HG02884 (cell line): ENCODE data around the gene APLP2.
"Not testable (repeated sequence)": the region's sequence is repeated elsewhere in the genome, so short reads cannot be mapped to it uniquely, and the experiment has no call there.

Experiments
- ATAC-seq: cut with Tn5 transposase; IDR thresholded peaks from one replicate; pipeline ENCODE4 v1.9.1; 2021; ENCODE audit warnings: mild to moderate bottlenecking, moderate library complexity; ENCODE audit not compliant: unreplicated experiment

The APLP2 gene

GRCh38 chr11:130088919-130089673 lies 19.4 kb downstream of the APLP2 start:
- ATAC-seq, result no peak

- no peak for ATAC-seq
These were observed 20.0 kb downstream of the APLP2 start for GRCh38 chr11:130089674-130090073.

- not testable (repeated sequence) for ATAC-seq
These were observed 20.8 kb downstream of the APLP2 start for GRCh38 chr11:130090517-130090916.

- not testable (repeated sequence) for ATAC-seq
These were observed 21.5 kb downstream of the APLP2 start for GRCh38 chr11:130091169-130091568.

- no peak for ATAC-seq
These were observed 23.0 kb downstream of the APLP2 start for GRCh38 chr11:130092661-130093060.

GRCh38 chr11:130094614-130095013 lies 24.9 kb downstream of the APLP2 start:
- ATAC-seq, result no peak

- no peak for ATAC-seq
These were observed 25.6 kb downstream of the APLP2 start for GRCh38 chr11:130095326-130095725.

GRCh38 chr11:130096042-130096441 lies 26.3 kb downstream of the APLP2 start:
- ATAC-seq, result no peak

GRCh38 chr11:130096823-130097222 lies 27.1 kb downstream of the APLP2 start:
- no peak for ATAC-seq

- ATAC-seq, result no peak
These were observed 27.6 kb downstream of the APLP2 start for GRCh38 chr11:130097285-130097684.

- no peak for ATAC-seq
These were observed 29.7 kb downstream of the APLP2 start for GRCh38 chr11:130099356-130099755.

GRCh38 chr11:130100381-130101095 lies 30.8 kb downstream of the APLP2 start:
- no peak for ATAC-seq

- no peak for ATAC-seq
These were observed 32.0 kb downstream of the APLP2 start for GRCh38 chr11:130101661-130102060.

GRCh38 chr11:130102301-130103249 lies 32.9 kb downstream of the APLP2 start:
- ATAC-seq, result no peak

- ATAC-seq, result no peak
These were observed 33.7 kb downstream of the APLP2 start for GRCh38 chr11:130103296-130103814.

- no peak for ATAC-seq
These were observed 36.7 kb downstream of the APLP2 start for GRCh38 chr11:130106381-130106780.

GRCh38 chr11:130108671-130109070 lies 39.0 kb downstream of the APLP2 start:
- ATAC-seq, result not testable (repeated sequence)

- no peak for ATAC-seq
These were observed 39.7 kb downstream of the APLP2 start for GRCh38 chr11:130109386-130109785.

- ATAC-seq, result no peak
These were observed 40.8 kb downstream of the APLP2 start for GRCh38 chr11:130110339-130111108.
